Measurements from ENCODE around the gene PLS3.
"Not testable (repeated sequence)": the region's sequence is repeated elsewhere in the genome, so short reads cannot be mapped to it uniquely, and the experiment has no call there.

Gene PLS3

GRCh38 chrX:115609621-115610020, 48.6 kb downstream of the PLS3 start:
- DNase-seq (ENCODE audit: low read depth) = no peak

- no peak for DNase-seq (ENCODE audit: low read depth)
Observed at GRCh38 chrX:115616943-115617563, 56.1 kb downstream of the PLS3 start.

- DNase-seq (ENCODE audit: low read depth) = no peak
Observed at GRCh38 chrX:115622534-115622933, 61.6 kb downstream of the PLS3 start.

GRCh38 chrX:115624916-115625315, 63.9 kb downstream of the PLS3 start:
- DNase-seq (ENCODE audit: low read depth) = no peak

GRCh38 chrX:115625572-115626301, 64.8 kb downstream of the PLS3 start:
- DNase-seq (ENCODE audit: low read depth) = no peak

DNA sequence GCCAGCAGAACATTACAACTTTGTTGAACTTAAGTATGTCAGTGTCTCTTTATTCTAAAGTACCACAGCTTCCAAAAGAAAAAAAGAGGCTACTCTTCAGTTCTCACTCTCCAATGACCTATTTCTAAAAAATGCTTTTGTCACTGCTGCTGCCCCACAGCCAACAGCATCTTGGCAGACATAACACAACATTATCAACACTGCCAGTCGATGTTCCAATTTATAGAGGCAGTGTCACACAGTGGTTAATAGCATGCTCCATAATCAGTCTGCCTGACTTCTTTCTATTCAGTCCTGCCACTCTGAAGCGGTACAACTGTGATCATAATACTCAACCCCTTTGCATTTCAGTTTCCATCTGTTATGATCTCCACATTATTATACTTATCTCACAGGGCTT, 69.2 kb downstream of the PLS3 start:
- DNase-seq (ENCODE audit: low read depth) = no peak

DNA sequence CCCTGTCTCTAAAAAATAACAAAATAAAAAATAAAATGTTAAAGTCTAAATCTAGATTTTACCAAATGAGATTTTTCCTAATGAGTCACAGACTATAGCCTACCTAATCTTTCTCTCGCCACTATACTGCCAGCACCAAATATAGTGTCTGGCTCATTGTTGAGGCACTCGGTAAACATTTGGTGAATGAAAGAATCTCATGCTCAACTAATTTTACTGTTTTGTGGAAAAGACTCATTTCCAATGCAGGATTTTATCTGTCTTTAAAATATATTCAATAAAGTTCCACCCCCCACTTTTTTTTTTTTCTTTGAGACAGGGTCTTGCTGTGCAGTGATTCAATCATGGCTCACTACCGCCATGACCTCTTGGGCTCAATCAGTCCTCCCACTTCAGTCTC, 71.5 kb downstream of the PLS3 start:
- no peak for DNase-seq (ENCODE audit: low read depth)

- not testable (repeated sequence) for DNase-seq (ENCODE audit: low read depth)
Observed at GRCh38 chrX:115633397-115633796, 72.4 kb downstream of the PLS3 start.

GRCh38 chrX:115639334-115639880, 78.4 kb downstream of the PLS3 start:
- DNase-seq (ENCODE audit: low read depth) = no peak

DNA sequence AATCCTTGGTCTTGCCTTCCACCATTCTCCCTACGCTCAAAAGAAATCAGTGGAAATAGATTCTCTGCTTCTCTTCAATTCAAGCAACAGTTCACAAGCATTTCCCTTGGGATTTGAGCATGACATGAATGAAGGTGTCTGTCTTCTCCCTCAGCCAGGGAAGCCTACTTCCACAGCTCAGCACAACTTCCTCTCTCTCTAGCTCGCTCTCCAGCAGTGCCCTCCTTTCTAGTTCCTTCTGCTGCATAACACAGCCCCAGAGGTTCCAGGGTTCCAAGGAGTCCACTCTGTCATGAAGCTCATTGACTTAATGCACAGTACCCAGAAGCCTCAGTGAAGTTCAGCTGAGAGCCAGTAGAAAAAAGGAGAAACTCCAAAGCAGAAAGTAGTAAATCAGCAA, 81.3 kb downstream of the PLS3 start:
- DNase-seq (ENCODE audit: low read depth) = no peak

- DNase-seq (ENCODE audit: low read depth) = peak; percentile 11
Observed at GRCh38 chrX:115642895-115643530, 82.0 kb downstream of the PLS3 start.

GRCh38 chrX:115644397-115644796, 83.4 kb downstream of the PLS3 start:
- not testable (repeated sequence) for DNase-seq (ENCODE audit: low read depth)

- DNase-seq (ENCODE audit: low read depth) = no peak
Observed at GRCh38 chrX:115649461-115650063, 88.6 kb downstream of the PLS3 start.

- no peak for DNase-seq (ENCODE audit: low read depth)
Observed at GRCh38 chrX:115650449-115650848, 89.5 kb downstream of the PLS3 start.

DNA sequence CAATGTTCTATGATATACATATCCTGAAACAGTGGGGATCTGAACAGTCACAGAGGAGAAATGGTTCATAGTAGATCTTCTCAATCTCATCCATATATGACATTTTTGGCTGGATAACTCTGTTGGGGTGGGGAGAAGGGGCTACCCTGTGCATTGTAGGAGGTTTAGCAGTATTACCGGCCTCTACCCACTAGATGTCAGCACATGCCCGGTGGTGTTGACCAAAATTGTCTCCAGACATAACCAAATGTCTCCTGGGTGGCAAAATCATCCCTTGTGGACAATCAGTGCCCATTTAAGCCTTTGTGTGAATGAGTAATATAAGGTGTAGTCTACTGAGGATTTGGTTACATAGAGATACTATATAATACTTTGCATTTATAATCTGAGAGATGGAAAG, 89.9 kb downstream of the PLS3 start:
- DNase-seq (ENCODE audit: low read depth) = no peak

DNA sequence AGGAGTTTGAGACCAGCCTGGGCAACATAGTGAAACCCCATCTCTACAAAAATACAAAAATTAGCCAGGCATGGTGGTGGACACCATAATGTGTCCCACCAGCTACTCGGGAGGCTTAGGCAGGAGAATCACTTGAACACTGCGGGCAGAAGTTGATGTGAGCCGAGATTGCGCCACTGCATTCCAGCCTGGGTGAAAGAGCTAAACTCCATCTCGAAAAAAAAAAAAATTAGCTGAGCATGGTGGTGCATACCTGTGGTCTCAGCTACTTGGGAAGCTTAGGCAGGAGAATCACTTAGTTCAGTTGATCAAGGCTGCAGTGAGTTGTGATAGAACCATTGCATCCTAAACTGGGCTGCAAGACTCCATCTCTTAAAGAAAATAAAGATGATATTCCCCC, 91.2 kb downstream of the PLS3 start:
- no peak for DNase-seq (ENCODE audit: low read depth)

- DNase-seq (ENCODE audit: low read depth) = no peak
Observed at GRCh38 chrX:115665122-115665521, 104.1 kb downstream of the PLS3 start.

DNA sequence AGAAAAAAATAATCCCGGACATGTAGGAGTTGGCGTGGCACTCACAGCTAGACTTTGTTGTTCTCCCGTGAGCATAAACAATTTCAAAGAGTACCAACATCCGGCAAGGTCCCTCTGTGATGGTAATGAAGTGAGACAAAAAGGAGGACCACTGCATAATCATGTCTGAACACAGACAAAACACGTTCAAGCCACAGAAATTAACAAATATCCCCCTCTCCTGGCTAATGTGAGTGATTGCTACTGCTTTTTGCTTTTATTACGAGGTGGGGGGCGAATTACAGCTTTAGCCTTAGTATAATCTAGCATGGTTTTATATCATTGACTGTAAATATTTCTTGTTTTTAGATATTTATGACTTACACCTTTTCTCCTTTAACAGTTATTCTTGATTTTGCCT, 118.5 kb downstream of the PLS3 start:
- no peak for DNase-seq (ENCODE audit: low read depth)

GRCh38 chrX:115687595-115687994, 126.6 kb downstream of the PLS3 start:
- DNase-seq (ENCODE audit: low read depth) = no peak

DNA sequence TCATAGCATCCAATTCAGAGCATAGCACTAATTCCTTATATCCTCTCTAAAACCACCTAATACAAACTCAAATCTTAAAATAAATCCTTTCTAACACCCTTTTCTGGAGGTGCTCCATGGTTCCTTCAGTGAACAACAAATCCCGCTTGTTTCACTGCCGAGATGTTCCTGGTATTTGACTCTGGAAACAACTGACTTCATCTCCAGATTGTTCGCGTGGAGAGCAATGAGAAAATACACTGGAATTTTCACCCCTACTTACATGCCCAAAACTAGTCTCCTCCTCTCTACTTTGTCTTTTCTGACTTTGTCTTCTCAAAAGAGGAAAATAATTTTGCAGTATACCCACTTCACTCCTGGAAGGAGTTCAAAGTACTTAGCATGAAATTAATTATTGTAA, 129.0 kb downstream of the PLS3 start:
- no peak for DNase-seq (ENCODE audit: low read depth)

- peak; percentile 1 for DNase-seq (ENCODE audit: low read depth)
Observed at GRCh38 chrX:115690511-115691216, 129.7 kb downstream of the PLS3 start.

- no peak for DNase-seq (ENCODE audit: low read depth)
Observed at GRCh38 chrX:115693476-115693875, 132.5 kb downstream of the PLS3 start.
